HK-2 (cell line): ENCODE data around the gene GAPT.
A peak's percentile ranks its signal among the peaks of the same experiment; 100 is the strongest.

Source experiments
- DNase-seq: peaks from one replicate; pipeline ENCODE4 v3.0.0-alpha.2; 2018; ENCODE audit not compliant: unreplicated experiment

GAPT gene

GRCh38 chr5:58491216-58491892 is at the start of gene GAPT:
Gene GAPT, plus strand, starts transcription at chr5:58491435. Its CDS starts 3,102 bp downstream, at chr5:58494537.
- no peak for DNase-seq

GRCh38 chr5:58444805-58445204 is 46.4 kb upstream of the GAPT start:
- DNase-seq, result no peak

GRCh38 chr5:58446024-58446423 is 45.2 kb upstream of the GAPT start:
- DNase-seq, result no peak

GRCh38 chr5:58447226-58447625 is 44.0 kb upstream of the GAPT start:
- DNase-seq, result no peak

- DNase-seq, result no peak
These were observed 41.2 kb upstream of the GAPT start for GRCh38 chr5:58450018-58450417.

GRCh38 chr5:58450811-58451629 is 40.2 kb upstream of the GAPT start:
- DNase-seq, result no peak

GRCh38 chr5:58451732-58452565 is 39.3 kb upstream of the GAPT start:
- no peak for DNase-seq

GRCh38 chr5:58452566-58453258 is 38.5 kb upstream of the GAPT start:
- DNase-seq, result peak; percentile 71

- DNase-seq, result no peak
These were observed 37.9 kb upstream of the GAPT start for GRCh38 chr5:58453306-58453705.

- no peak for DNase-seq
These were observed 37.2 kb upstream of the GAPT start for GRCh38 chr5:58454025-58454424.

- no peak for DNase-seq
These were observed 36.2 kb upstream of the GAPT start for GRCh38 chr5:58455066-58455465.

- DNase-seq, result no peak
These were observed 35.8 kb upstream of the GAPT start for GRCh38 chr5:58455480-58455879.

- DNase-seq, result no peak
These were observed 35.2 kb upstream of the GAPT start for GRCh38 chr5:58456026-58456425.

- no peak for DNase-seq
These were observed 34.7 kb upstream of the GAPT start for GRCh38 chr5:58456486-58456885.

GRCh38 chr5:58457050-58457449 is 34.2 kb upstream of the GAPT start:
- DNase-seq, result no peak

GRCh38 chr5:58458141-58458742 is 33.0 kb upstream of the GAPT start:
- no peak for DNase-seq

GRCh38 chr5:58458743-58459145 is 32.5 kb upstream of the GAPT start:
- DNase-seq, result no peak

- no peak for DNase-seq
These were observed 31.9 kb upstream of the GAPT start for GRCh38 chr5:58459146-58460001.

- DNase-seq, result peak; percentile 94
These were observed 31.1 kb upstream of the GAPT start, which contains the start of gene PLK2 for GRCh38 chr5:58460002-58460731. Gene PLK2, minus strand, starts transcription at chr5:58460086. Its CDS starts 127 bp downstream, at chr5:58459959.
